Fibroblast of lung (primary cell): ENCODE measurements around the gene WNT6. TPM values are rescaled to one million over a fixed set of nuclear protein-coding genes. Genes with fewer than 3 reads are reported as not detected.

Experiments used
- DNase-seq, 2 donors: peaks; one replicate each; pipeline versions ENCODE4 v3.0.0 to v3.0.0-alpha.2; 2010; ENCODE audit warnings: low read depth in 2 of 2
- H2AFZ ChIP-seq: 2 replicates; pipeline ENCODE4 v1.5.1; 2012; ENCODE audit warnings: low read length, control low read depth, inconsistent platforms
- H3K27ac ChIP-seq: 2 replicates; pipeline ENCODE4 v1.5.1; 2011; ENCODE audit warnings: low read length, control low read depth; ENCODE audit not compliant: insufficient read depth
- H3K27me3 ChIP-seq: 2 replicates; pipeline ENCODE4 v1.5.1; 2011; ENCODE audit warnings: mild to moderate bottlenecking, low read length; ENCODE audit not compliant: control insufficient read depth, insufficient read depth
- H3K36me3 ChIP-seq: 2 replicates; pipeline ENCODE4 v1.5.1; 2011; ENCODE audit warnings: low read length; ENCODE audit not compliant: control insufficient read depth, insufficient read depth
- H3K4me1 ChIP-seq: 2 replicates; pipeline ENCODE4 v1.5.1; 2011; ENCODE audit warnings: low read length; ENCODE audit not compliant: control insufficient read depth, insufficient read depth; ENCODE audit errors: extremely low read depth
- H3K4me2 ChIP-seq: 2 replicates; pipeline ENCODE4 v1.5.1; 2011; ENCODE audit warnings: low read length, control low read depth; ENCODE audit not compliant: insufficient read depth; ENCODE audit errors: extremely low read depth
- H3K4me3 ChIP-seq, 4 experiments: fragments of 200-600 bp in 1 of 4; sonication (generic) in 1 of 4; replicated peaks in 1 of 4; 2 replicates each; pipeline ENCODE4 v1.5.1; 2011 to 2016; ENCODE audit warnings: low read length in 4 of 4, low read depth in 3 of 4, mild to moderate bottlenecking in 3 of 4, control low read depth in 2 of 4, inconsistent platforms in 1 of 4, mixed read lengths in 1 of 4; ENCODE audit not compliant: insufficient read depth in 1 of 4; ENCODE audit errors: control extremely low read depth in 1 of 4
- H3K79me2 ChIP-seq: 2 replicates; pipeline ENCODE4 v1.5.1; 2012; ENCODE audit warnings: mild to moderate bottlenecking, low read length, inconsistent platforms; ENCODE audit not compliant: control insufficient read depth, insufficient read depth
- H3K9ac ChIP-seq: 2 replicates; pipeline ENCODE4 v1.5.1; 2011; ENCODE audit warnings: mild to moderate bottlenecking, low read length, control low read depth; ENCODE audit not compliant: insufficient read depth
- H3K9me3 ChIP-seq: 2 replicates; pipeline ENCODE4 v1.5.1; 2012; ENCODE audit warnings: low read depth, low read length; ENCODE audit not compliant: control insufficient read depth, insufficient read depth
- H4K20me1 ChIP-seq: 2 replicates; pipeline ENCODE4 v1.5.1; 2011; ENCODE audit warnings: low read length; ENCODE audit not compliant: control insufficient read depth, insufficient read depth; ENCODE audit errors: extremely low read depth
- EZH2 ChIP-seq: IDR thresholded peaks from 2 replicates; pipeline ENCODE4 v1.5.1; 2012; ENCODE audit warnings: low read length, control low read depth, mild to moderate bottlenecking; ENCODE audit errors: missing control alignments
- polyA plus RNA-seq, 2 donors: library from polyadenylated mRNA; depleted of rRNA in 1 of 2; stranded (reverse) in 1 of 2; unstranded in 1 of 2; fragments of >200 nt; gene quantifications; 2 replicates each; pipeline ENCODE4 v1.2.1, GENCODE V29; 2011 to 2012; ENCODE audit warnings: missing spikeins in 1 of 2
- total RNA-seq: library from RNA; depleted of rRNA; stranded (reverse); fragments of >200 nt; gene quantifications from 2 replicates; pipeline ENCODE4 v1.2.1, GENCODE V29; 2014
- TF ChIP-seq, protein P1 (sequence below), 2 donors: IDR thresholded peaks in 1 of 2; conservative IDR thresholded peaks in 1 of 2; 1 replicate in 1 of 2; 2 replicates in 1 of 2; pipeline ENCODE4 v1.5.1; 2011 to 2012; ENCODE audit warnings: low read length in 2 of 2, control low read depth in 1 of 2, inconsistent platforms in 1 of 2, low read depth in 1 of 2, mild to moderate bottlenecking in 1 of 2

Gene WNT6
- total and polyA plus RNA-seq, 2 donors (not counting 1 experiment from before 2014, with no cell fraction given): not detected

DNA sequence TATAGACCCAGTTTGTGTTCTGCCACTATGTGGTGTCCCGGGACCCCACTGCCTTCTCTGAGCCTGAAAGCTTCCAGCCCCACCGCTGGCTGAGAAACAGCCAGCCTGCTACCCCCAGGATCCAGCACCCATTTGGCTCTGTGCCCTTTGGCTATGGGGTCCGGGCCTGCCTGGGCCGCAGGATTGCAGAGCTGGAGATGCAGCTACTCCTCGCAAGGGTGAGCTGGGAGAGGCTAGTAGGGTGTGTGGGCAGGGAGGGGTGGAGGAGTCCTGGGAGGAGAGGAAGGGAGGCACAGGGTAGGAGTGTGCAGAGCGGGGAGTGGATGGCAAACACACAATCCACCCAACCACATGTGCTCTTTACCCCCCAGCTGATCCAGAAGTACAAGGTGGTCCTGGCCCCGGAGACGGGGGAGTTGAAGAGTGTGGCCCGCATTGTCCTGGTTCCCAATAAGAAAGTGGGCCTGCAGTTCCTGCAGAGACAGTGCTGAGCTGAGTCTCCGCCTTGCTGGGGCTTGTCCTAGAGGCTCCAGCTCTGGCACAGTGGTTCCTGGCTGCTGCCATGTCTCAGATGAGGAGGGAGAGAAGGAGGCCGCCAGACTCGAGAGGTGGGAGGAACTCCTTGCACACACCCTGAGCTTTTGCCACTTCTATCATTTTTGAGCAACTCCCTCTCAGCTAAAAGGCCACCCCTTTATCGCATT lies 44.9 kb upstream of the WNT6 start:
- no peaks in the 10 kb centered on the region for H3K36me3 ChIP-seq
- H3K9me3 ChIP-seq: no peaks in the 10 kb centered on the region
- no peak overlapping the region for H3K27ac ChIP-seq
- H3K4me1 ChIP-seq: no peaks in the 10 kb centered on the region
- DNase-seq: no peak
- H3K9ac ChIP-seq: no peak overlapping the region
- TF ChIP-seq, protein P1, sequence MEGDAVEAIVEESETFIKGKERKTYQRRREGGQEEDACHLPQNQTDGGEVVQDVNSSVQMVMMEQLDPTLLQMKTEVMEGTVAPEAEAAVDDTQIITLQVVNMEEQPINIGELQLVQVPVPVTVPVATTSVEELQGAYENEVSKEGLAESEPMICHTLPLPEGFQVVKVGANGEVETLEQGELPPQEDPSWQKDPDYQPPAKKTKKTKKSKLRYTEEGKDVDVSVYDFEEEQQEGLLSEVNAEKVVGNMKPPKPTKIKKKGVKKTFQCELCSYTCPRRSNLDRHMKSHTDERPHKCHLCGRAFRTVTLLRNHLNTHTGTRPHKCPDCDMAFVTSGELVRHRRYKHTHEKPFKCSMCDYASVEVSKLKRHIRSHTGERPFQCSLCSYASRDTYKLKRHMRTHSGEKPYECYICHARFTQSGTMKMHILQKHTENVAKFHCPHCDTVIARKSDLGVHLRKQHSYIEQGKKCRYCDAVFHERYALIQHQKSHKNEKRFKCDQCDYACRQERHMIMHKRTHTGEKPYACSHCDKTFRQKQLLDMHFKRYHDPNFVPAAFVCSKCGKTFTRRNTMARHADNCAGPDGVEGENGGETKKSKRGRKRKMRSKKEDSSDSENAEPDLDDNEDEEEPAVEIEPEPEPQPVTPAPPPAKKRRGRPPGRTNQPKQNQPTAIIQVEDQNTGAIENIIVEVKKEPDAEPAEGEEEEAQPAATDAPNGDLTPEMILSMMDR (conservative IDR thresholded peaks at IDR 0.05 in 1 of 2, IDR thresholded peaks at IDR 0.05 in 1 of 2; ENCODE audit: low read depth in 1 of 2, low read length in 2 of 2): no peak
- no peak for TF ChIP-seq EZH2
- no peak overlapping the region for H2AFZ ChIP-seq
- no peaks in the 10 kb centered on the region for H3K79me2 ChIP-seq
- no peak overlapping the region for H3K4me2 ChIP-seq
- no peaks in the 10 kb centered on the region for H3K27me3 ChIP-seq
- no peaks in the 10 kb centered on the region for H4K20me1 ChIP-seq
- H3K4me3 ChIP-seq: no peak overlapping the region

DNA sequence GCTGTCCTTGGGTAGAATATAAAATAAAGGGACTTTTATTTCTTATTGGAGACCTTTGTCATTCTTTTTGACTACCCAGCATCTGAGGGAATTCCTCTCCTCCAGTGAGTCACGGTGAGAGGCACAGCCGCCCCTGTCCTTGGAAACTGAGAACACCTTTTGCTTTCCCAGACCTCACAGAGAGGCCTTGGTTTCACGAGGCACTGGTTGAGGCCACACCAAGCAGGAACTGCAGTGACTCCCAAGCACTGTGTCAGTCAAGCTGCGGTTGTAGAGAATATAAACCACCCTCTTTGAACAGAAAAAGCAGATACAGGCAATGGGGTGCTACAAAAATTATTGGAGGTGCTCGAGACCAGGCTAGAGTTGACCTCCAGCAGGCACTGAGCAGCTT lies 44.4 kb upstream of the WNT6 start:
- no peak for TF ChIP-seq EZH2
- TF ChIP-seq, protein P1 (conservative IDR thresholded peaks at IDR 0.05 in 1 of 2, IDR thresholded peaks at IDR 0.05 in 1 of 2; ENCODE audit: low read depth in 1 of 2, low read length in 2 of 2): no peak
- no peaks in the 10 kb centered on the region for H4K20me1 ChIP-seq
- H3K9ac ChIP-seq: no peak overlapping the region
- H2AFZ ChIP-seq: no peak overlapping the region
- no peak overlapping the region for H3K4me3 ChIP-seq
- H3K27ac ChIP-seq: no peak overlapping the region
- no peaks in the 10 kb centered on the region for H3K4me1 ChIP-seq
- DNase-seq: no peak
- no peak overlapping the region for H3K4me2 ChIP-seq
- H3K79me2 ChIP-seq: no peaks in the 10 kb centered on the region
- no peaks in the 10 kb centered on the region for H3K36me3 ChIP-seq
- H3K27me3 ChIP-seq: no peaks in the 10 kb centered on the region
- H3K9me3 ChIP-seq: no peaks in the 10 kb centered on the region

DNA sequence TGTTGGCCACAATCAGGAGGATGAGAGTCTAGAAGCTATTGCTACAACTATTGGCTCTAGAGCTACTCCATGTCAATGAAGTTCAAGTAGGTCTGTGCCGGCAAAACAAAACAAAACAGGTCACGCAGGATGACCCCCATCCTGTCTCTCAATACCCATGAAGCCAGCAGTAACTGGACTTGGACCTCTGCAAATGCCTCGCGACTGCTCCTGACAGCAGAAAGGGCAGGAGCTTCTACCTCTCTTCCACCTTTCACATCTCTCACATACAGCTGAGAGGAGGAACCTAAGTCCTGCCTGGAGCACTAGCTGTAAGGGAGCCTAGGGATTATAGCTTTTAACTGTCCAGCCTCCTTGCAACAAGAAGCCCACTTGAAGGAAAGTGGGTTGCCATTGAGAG lies 44.0 kb upstream of the WNT6 start:
- Histone ChIP-seq H3K79me2 (no peaks in the 10 kb centered on the region), H3K27me3 (no peaks in the 10 kb centered on the region), H3K27ac (no peak overlapping the region), H3K4me3 (no peak overlapping the region), H3K4me2 (no peak overlapping the region), H2AFZ (no peak overlapping the region), H3K4me1 (no peaks in the 10 kb centered on the region), H3K9ac (no peak overlapping the region), H3K36me3 (no peaks in the 10 kb centered on the region), H4K20me1 (no peaks in the 10 kb centered on the region), H3K9me3 (no peaks in the 10 kb centered on the region)
- TF ChIP-seq, protein P1 (conservative IDR thresholded peaks at IDR 0.05 in 1 of 2, IDR thresholded peaks at IDR 0.05 in 1 of 2; ENCODE audit: low read depth in 1 of 2, low read length in 2 of 2): no peak
- TF ChIP-seq EZH2: no peak
- DNase-seq: no peak
